GM18909 (cell line): ENCODE data around the gene NR2E1.

Experiments
- ATAC-seq: cut with Tn5 transposase; IDR thresholded peaks from one replicate; pipeline ENCODE4 v1.9.1; 2021; ENCODE audit warnings: mild to moderate bottlenecking; ENCODE audit not compliant: unreplicated experiment, poor library complexity

The NR2E1 gene

DNA sequence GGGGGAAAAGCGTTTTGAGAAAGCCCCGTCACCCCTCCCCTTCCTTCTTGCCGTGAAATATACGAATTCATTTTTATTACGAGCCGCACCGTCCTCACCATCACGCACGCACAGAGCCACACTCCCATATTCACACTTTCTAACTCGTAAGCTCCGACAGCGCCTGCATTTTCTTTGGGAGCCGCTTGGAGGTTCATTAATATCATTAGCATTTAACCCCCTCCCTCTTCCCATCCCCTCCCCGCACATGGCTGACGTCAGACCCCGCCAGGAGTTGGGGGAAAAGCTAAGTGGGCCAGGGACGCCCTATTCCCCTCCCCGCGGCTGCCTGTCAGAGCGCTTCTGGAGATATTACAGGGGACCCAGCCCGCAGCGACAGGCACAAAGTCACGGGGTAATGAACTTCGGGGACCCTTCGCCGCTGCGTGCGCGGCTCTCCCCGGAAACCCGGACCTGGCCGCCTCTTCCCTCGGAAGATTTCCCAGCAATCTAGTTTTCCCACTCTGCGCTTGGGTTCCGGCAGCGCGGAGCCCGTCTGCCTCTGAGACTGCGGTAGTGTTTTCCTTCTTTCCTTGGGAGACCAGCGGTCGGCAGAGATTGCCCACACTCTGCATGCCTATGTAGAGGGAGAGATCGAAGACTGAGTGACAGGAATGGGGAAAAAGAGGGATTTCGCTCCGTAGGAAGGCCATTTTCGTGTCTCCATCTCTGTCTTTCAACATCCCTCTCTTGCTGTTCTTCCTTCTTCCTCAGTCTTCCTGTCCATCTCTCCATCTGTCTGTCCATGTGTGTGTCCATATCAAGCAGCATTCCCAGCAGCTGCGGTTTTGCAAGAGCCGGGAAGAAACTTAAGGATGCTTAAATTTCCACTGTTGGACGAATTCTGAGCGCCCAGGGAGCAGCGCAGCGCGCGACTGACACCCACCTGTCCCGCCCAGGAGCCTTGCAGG is at the start of gene NR2E1:
Gene NR2E1 (plus strand): TSS at position 309 of the 950 bp plus-strand sequence. CDS start 744 bp downstream, outside the sequence.
- no peak for ATAC-seq

DNA sequence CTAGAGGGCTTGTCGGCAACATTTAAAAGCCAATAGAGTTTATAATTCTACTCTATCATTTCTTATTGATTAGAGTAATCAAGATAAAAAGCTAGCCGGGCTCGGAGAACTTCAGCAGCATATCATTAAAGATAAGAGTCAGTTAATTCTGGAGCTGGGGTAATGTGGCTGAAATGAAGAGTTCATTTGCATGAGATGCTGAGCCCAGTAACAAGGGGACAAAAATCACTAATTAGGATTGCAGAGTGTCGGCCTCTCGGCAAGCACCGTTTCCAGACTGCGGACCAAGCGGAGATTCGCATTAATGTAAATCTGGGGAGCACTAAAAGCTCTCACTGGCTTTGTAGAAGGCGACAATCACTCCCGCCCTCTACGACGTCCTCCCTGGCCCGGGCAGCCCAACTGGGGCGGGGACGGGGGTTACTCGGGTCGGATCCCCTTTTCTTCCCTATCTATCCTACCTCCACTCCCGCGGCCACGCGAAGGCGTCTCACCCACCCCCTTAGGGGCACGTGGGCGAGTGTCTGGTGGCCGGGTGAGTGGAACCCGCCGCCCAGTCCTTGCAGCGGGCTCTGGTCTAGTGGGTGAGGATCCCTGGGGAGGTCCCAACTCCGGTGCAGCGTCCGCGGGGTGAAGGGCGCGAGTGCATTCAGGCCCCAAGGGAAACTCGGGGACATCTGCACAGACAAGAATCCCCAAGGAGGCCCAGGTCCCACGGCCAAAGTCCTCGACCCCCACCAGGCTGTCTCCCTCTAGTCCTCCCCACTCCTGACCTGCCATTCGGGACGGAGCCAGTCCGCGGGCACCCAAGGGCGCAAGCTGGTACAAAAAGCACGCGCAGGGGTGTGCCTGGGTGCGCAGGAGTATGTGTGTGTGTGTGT is 49.0 kb upstream of the NR2E1 start:
- no peak for ATAC-seq

- ATAC-seq: no peak
Observed at GRCh38 chr6:108117427-108118358, 48.1 kb upstream of the NR2E1 start.

DNA sequence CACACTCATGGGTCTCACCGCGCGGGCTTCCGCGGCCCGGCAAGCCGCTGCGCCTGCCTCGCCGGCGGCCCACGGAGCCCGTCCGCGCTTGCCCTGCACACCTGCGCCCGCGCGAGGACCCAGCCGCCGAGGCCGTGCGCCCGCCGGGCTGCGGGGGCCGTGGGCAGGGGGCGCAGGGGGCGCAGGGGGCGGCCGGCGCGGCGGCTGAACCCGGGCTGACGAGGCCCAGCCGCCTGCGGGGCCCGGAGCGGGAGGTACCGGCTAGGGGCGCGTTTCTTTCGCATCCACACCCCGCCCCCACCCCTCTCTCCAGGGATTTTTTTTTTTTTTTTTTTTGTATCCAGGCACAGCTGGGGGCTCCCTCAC is 47.5 kb upstream of the NR2E1 start:
- no peak for ATAC-seq

DNA sequence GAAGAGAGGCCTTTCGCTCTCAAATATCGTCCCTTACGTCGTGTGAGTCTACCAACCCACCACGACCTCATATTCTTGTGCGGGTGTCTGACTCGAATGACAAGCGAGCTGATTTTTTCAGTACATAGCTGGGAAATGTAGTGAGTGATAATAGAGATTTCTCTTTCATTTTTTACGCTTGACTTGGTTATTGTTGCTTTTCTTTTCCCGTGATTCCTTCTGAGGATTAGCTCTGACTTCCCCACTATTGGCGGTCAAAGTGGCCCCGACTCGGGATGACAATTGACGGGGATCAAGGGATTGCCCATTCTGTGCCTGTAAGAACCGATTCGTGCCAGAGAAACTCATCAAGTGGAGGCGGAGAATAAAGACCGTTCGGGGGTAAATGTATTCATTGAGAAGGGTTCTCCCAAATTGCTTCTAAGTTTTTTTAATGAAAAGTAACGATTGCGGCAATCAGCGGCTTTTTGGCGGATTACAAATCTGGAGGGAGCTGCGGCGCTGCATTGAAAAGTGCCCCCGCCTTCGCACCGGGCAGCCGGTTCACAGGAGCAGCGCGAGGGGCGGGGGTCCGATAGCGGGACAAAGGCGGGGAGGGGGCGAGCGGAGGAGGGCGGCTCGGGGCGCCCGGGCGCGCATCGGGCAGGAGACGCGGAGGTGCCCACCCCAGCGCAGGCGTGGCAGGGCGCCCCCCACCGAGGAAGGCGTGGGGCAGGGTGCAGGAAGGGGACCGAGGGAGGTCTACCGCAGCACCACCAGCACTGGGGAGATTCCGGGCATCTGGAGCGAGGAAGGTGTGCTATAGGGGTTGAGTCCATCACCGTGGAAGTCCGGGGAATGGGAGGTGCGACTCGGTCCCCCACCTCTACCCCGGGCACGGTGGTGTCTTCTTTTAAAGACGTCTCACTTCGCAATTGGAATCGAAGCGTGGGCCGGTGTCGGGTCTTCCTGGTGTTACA is 46.7 kb upstream of the NR2E1 start:
- ATAC-seq: no peak

GRCh38 chr6:108119769-108120141 is 46.1 kb upstream of the NR2E1 start:
- no peak for ATAC-seq

GRCh38 chr6:108120311-108120710 is 45.5 kb upstream of the NR2E1 start:
- ATAC-seq: no peak

DNA sequence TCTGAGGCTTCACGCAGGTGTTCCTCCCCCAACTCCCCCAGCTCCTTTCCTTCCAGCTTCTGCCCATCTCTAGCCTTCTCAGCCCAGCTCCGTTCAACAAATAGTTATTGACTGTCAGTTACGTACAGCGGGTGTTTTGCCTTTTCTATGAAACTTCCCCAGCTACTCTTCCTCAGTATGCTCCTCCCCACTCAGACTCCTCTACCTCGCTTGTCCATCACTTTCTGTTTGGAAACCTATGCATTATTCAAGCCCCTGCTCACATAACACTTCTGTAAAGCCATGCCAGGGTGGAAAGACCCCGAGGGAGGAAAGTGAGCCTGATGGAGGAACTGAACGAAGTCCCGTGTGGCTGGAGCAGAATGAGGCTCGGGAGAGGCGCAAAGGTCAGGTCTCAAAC is 44.2 kb upstream of the NR2E1 start:
- no peak for ATAC-seq

DNA sequence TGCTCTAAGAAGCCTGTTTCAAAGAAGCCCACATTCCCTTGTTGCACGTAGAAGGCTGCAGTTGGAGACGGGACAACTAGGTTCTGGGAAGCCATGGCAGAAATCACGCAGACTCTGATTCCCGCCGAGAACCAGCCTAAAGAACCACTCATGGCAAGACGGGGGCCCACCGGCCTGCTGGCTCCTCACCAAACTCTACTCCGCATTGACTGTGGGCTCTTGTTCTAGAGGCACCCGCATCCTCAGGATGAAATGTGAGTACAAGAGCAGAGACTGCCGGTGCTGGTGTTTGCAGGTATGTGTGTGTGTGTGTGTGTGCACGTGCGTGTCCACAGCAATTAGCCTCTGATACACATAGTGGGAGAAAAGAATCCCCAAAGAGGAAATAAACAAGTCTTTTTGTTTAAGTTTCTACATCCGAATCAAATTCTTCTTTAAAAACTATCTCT is 42.3 kb upstream of the NR2E1 start:
- no peak for ATAC-seq

DNA sequence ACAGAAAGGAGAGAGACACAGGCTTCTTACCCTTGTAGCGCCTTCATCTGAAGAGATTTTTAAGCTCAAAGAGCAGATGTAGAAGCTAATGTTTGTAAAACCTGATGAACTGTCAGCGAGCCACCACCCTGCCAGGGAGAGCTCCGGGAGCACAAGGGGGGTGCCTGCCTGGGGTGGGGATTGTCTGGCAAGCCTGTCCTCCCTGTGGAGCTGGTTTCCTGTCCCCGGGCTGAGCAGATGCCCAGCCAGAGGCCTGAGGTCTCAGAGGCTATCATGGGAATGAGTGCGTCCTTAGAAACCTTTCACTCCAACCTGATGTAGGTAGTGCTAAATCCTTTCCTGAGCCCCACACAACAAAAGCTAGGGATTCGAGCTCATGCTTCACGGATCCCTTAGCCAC is 41.9 kb upstream of the NR2E1 start:
- ATAC-seq: no peak

DNA sequence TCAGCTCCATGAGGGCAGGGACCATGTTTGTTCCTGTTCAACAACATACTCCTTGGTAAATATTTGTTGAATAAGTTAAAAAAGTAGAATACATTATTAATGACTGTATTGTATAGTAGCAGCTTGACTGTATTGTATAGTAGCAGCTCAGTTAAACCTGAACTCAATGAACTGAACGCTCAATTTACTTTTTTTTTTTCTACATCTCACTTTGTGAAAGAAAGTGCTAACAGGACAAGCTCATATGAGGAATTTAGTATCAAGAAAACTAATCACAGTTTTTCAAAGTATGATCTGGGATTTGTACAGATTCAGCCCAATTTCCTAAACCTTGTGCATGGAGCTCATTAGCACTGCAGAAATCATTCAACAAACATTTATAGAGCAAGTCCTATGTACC is 38.8 kb upstream of the NR2E1 start:
- ATAC-seq: no peak

- ATAC-seq: no peak
Observed at GRCh38 chr6:108127826-108128225, 38.0 kb upstream of the NR2E1 start.

DNA sequence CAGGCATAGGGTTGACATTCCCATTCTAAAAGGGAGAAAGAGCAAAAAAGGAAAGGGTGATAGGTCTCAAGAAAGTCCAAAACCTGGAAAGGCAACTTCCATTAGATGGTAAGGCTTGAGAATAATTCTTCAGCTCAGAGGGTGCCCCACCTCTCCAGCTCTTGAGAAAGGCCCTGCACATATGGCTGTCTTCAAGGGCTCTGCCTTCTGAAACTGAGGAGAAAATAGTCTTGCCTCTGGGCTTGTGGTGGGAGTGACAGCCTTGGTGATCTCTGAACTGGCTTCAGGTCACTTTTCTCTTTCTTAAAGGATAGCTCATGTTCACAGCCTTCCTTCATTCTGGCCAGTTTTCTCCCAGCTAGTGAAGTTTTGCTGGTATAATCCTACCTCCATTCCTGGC is 35.6 kb upstream of the NR2E1 start:
- ATAC-seq: no peak

DNA sequence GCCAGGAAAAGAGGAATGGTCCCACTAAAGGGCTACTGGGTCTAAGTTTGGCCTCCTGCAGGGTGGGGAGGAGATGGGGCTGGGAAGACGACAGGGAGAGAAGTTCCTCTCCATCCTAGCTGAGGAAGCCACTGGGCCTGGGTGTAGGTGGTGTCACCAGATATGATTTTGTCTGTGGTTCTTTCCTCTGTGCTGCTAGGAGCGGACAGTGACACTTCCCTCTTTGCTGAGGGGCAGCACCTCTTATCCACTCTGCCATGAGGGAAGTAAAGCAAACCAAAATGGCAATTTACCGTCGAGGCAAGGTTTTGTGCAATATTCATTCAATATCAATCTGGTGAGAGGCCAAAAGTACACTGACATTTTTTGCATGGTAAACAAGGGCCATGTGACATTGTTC is 33.0 kb upstream of the NR2E1 start:
- ATAC-seq: no peak

GRCh38 chr6:108133594-108134179 is 32.1 kb upstream of the NR2E1 start:
- no peak for ATAC-seq

GRCh38 chr6:108134213-108134970 is 31.4 kb upstream of the NR2E1 start:
- ATAC-seq: no peak

- ATAC-seq: no peak
Observed at GRCh38 chr6:108142240-108142639, 23.6 kb upstream of the NR2E1 start.

- ATAC-seq: no peak
Observed at GRCh38 chr6:108145639-108146038, 20.2 kb upstream of the NR2E1 start.
